GM21737 (cell line): Measurements from ENCODE around the gene SND1.

Source experiments
- ATAC-seq: cut with Tn5 transposase; IDR thresholded peaks from one replicate; pipeline ENCODE4 v1.9.1; 2021; ENCODE audit warnings: mild to moderate bottlenecking, moderate library complexity; ENCODE audit not compliant: unreplicated experiment

SND1 gene

DNA sequence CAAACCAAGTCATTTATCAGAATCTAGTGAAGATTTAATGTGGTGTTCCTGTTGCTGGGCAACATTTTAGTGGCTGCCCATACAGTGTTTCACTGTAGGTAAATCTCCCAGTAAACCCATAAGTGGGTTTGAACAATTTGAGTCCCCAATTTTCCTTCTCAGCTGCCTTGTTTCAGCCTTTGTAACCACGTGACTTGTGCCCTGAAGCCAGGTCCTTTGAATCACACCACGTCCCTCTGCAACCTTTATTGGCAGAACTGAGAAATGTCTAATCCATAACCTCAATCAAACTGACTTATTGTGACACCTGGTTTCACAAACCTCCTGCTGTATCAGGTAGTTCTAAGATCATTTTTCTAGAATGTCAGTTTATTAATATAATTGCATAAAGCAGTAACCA, 30.1 kb downstream of the SND1 start:
- ATAC-seq: no peak

DNA sequence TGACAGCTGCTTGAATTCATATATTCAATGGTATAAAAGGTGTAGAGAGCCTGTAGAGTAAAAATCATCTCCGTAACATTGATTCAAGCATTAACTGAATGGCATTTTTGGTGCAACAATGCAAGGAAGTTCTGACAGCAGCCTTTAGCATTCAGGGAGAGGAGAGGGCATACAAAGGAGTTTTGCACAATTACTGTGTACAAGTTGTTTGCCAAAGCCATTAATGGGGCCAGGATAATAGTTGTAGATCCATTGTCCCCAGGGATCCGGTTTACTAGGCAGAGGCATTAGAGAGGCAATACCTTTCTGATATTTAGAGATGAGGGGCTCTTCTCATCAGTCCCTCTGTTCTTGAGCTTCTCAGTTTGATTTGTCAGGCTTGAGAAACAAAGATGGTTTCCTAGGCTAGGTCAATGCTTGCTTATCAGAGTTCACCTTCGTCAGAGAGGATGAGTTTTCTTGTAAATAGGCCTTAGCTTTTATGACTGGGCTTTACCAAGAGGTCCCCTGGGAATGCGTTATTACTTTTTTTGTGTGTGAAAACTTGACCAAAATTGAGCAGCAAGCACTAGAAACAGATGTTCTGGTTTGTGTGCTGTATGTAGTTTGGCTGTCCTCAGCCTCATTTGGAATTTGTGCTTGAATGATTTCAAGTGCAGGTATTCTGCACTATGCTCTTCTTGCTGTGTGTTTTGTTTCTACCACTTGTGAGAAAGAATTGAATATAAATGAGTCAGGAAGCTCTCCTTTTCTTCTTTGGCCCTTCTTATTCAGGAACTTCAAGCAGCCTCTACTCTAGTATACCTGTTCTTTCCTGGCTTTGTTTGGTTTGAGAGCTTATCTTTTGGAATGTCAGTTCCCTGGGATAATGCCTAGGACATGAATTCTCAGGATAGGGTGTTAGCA, 32.0 kb downstream of the SND1 start:
- ATAC-seq: peak; percentile 74

DNA sequence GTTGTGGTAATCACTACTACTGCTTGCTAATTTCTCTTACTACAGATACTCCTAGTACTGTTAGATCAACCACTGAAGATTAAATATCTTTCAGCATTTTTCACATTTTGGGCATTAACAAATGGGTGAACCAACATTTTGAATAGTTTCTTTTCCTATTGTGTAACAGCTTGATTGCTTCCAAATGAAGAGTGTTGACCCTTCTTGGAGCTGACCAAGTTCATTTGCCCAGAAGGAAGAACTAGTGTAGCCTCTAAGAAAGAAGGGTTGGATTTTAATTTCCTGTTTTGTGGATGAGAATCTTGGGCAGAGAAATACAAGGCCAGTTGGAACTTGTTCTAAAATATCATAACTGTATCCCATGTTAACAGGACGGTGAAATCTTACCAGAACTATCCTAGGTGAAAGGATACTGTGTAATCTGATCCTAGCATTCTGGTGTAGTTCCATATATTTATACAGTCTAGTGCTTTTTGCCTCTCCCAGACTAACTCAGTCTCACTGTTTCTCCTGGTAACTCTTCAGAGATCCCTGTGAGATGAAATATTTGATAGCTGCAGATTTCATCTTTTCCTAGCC, 37.3 kb downstream of the SND1 start:
- no peak for ATAC-seq

DNA sequence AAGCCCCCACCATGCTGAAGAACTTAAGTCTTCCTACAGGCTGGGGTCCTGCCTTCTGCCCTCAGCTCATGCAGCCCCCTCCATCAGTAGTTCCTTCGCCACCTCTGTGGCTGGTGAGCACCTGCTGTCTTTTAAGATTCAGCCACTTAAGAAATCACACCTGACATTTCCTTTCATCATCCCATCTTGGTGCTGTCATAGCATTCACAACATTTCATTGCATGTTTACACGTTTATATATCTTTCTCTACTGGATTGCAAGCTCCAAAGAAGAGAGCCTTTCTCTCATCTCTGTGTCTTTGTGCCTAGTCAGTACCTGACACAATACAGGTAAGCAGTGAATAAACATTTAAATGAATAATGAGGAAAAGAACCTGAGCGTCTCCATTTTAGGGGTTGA, 38.3 kb downstream of the SND1 start:
- no peak for ATAC-seq

DNA sequence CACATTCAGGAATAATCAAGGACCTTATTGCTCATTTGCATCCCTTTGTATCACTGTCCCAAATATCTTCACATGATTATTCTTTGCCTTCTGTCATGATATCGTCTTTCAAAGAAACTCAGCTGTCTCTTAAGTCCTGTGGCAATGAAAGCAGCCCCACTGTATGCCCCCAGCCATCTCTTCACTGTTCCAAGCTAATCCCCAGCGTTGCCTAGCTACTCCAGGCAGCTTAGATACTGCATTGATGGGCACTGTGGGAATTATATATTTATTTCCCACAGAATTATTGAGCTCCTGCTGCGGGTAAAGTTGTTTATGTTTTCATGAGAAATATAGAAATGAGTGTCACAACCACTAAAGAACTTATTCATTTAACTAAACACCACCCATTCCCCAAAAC, 38.8 kb downstream of the SND1 start:
- no peak for ATAC-seq

DNA sequence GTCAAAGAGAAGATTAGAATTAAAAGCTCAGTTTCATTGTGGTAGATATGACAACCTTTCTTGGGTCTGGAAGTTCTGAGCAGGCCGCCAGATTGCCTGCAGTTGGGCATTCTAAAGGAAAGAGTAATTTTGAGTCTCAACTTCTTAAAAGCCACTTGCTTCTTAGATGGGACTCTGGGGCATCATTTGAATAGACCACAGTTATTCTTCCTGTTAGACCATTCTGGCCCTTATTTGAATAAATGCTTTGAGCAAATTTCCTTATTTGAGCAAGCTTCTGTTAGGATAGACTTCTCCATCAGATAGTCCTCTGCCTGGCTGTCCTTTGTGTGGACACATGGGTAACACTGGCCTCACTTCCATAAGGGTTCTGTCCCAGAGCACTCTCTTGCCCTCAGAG, 40.2 kb downstream of the SND1 start:
- no peak for ATAC-seq

DNA sequence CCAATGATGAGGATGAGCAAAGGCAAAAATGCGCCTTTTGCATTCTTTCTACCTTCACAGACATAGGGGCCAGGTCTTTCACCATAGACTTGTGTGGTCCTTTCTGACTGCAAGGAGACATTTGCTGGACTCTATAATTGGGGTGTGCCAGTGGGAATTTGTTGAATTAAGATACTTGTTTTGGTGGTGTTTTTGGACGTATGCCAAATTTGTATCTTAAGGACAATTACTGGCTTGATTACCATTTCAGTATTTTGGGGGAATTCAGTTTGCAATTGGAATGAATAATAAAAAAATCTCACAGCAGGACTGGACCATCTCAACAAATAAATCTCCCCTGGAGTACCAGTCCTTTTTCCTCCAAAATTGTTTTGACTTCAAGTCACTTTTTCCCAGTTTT, 47.9 kb downstream of the SND1 start:
- ATAC-seq: no peak

DNA sequence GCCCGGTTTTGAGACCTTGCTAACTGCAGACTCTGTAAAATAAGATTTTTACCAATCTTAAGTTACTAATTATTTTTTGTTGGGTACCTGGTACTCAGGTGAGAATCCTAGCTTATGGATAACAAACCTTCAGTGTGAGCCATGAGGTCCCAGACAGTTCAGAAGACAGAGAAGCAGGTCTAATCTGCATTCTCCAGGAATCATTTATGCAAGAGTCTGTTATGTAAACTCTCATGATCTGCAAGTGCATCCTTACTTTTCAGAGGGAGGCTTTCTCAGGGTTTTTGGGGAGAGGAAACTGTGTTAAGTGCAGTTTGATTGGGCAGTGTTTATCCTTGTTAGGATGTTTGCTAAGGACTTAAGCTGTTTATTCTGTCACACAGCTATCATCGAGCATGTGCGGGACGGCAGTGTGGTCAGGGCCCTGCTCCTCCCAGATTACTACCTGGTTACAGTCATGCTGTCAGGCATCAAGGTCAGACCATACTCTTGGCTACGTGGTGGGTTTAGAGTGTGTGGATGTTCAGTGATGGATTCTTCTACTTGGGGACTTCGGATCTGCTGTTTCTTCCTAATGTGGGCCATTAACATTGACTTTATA, 50.2 kb downstream of the SND1 start:
- ATAC-seq: no peak

DNA sequence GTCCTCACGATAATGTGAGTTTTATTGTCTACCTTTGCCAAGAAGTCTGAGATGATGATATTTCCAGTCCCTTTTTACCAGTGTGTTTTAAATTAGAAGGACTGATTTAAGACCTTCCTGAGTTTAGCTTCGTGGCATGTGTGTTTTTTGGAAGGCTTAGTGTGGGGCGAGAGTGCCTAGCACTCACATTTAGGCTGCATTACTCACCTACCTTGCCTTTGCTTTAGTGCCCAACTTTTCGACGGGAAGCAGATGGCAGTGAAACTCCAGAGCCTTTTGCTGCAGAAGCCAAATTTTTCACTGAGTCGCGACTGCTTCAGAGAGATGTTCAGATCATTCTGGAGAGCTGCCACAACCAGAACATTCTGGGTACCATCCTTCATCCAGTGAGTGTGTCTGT, 50.9 kb downstream of the SND1 start:
- no peak for ATAC-seq

DNA sequence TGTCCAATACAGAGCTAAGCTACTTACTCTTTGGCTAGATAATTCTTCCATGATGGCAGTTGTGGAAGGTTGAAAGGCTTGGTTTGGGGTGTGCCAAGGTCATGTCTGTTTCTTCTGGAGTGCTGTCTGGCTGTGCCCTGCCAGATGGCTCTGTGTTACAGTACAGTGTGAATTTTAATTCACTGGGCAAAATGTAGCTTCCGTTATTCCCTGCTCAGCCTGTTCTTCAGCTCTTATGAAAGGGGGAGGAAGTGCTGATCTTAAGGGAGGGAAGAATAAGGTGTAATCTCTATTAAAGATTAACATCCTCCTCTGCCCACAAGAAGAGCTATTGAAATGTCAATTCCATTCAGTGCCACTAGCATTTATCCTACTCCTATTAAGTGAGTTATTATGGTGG, 52.2 kb downstream of the SND1 start:
- ATAC-seq: no peak

DNA sequence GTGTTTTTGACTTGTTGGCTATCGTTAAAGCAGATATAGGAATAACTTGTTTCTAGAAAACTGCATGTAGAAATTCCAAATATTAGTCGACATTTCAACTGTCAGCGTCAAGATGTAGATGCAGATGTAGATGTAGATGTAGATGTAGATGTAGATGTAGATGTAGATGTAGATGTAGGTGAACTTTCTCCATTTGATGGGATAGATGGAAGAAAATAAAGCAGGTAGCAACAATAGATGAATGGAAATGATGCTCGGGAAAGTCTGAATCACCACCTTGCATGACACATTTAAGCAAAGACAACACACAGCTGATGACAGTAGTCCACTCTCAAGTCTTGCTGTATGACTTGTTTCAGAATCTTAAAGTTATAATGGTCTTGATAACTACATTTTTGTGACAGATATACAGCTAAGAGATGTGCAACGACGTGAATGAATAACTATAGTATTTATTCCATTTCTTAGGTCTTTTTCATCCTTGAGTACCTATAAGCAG, 53.5 kb downstream of the SND1 start:
- ATAC-seq: no peak

DNA sequence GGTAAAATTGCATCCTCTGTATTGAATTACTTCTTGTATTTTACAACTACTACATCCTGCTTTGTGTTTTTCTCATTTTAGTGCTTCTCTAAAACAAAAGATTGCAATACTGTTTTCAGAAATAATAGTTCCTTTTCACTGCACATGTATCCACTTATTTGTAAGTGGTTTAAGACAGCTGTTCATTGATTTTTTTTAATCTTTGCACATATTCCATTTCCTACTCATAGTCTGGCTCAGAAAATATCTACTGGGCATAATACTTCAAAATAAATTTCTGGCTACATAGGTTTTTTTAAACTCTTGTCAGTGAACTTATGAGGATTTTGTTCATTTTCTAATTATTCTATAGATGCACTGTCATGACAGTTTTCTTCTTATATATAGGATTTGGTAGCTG, 54.8 kb downstream of the SND1 start:
- ATAC-seq: no peak

DNA sequence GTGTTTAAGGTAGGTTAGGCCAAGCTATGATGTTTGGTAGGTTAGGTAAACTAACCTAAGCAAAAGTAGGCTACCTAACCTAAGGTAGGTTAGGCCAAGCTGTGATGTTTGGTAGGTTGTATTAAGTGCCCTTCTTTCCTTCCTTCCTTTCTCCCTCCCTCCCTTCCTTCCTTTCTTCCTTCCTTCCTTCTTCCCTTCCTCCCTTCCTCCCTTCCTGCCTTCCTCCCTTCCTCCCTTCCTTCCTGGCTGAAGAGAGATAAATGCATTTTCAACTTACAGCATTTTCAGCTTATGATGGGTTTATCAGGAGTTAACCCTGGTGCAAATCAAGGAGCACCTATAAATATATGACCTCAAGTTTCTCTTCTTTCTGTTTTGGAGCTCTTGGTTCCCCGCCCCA, 56.2 kb downstream of the SND1 start:
- no peak for ATAC-seq

DNA sequence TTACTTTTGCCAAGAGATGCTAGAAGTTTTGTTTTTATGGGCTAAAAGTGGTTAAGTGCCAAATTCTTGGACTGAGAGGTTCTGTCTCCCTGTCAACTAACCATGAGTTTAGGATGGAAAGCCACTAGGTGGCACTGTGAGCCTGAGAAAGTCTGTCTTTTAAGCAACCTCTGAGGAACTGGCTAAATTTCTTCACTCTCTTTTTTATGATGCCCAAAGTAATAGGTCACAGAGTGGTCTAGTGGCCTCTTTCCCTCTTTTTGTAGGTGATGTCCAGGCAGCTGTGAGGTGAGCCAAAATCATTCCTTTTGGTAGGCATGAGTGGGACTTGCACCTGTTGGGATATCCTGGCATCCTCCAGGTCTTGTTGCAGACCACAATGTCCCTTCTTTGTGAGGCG, 56.8 kb downstream of the SND1 start:
- ATAC-seq: no peak

DNA sequence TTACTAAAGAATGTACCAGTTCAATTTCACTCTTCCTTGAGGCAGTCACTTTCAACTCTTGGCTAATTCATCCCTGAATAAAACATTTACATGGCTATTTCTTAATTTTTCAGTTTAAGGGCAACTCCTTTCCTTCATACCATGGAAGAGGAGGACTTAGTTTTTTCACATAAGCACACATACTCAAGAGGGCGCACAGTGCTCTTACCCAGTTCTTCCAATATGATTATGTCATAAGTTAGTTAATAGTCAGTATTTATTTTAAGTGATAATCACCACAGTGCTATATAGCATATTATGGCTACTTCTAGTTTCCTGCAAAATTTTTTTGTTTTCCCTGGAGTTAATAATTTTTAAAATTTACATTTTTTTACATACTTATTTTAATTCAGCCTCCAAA, 58.6 kb downstream of the SND1 start:
- ATAC-seq: no peak

DNA sequence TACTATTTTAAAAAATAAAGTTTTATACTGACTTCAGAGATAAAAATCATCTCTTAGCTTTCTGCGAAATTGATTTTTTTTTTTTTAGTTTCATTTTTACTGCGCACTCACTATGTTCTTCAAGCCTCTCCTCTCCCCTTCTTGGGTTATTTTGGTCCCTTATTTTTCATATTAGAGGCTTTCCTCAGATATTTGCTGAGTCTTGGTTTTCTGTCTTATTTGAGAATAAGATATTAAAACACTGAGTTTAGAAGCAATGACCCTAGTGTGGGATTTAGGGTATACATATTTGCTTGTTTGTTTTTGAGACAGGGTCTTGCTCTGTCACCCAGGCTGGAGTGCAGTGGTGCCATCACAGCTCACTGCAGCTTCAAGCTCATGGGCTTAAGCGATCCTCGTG, 59.9 kb downstream of the SND1 start:
- ATAC-seq: no peak

DNA sequence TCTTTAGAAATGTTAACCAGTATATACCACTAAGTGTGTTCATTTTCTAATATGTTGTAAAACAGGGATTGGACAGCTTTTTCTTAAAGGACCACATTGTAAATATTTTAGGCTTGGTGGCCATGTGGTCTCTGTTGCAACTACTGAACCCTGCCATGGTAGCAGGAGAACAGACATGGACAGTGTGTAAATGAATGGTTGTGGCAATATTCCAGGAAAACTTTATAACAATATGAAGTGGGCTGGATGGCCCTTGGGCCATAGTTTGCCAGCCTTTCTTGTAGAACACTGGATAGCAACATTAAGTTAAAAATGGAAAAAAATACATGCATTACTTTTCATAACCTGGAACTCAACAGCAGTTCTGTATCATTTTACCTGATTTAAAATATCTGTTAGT, 61.0 kb downstream of the SND1 start:
- no peak for ATAC-seq

DNA sequence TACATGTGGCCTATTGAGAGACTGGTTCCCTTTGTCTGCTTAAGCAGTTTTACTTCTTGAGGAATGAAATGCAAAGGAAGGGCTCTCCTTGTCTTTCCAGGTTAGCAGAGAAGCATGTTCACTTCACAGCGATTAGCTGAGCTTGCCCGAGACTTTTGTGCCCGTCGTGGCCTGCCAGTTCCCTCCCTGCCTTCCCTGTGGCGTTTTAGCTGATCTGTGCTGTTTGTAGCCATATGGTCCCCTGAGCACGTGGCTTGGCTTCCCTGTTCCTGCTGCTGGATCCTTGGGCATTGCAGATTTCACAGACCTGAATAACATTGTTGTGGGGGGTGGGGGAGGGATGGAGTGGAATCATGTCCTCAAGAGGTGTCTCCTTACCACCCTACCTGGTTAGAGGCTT, 61.8 kb downstream of the SND1 start:
- no peak for ATAC-seq

DNA sequence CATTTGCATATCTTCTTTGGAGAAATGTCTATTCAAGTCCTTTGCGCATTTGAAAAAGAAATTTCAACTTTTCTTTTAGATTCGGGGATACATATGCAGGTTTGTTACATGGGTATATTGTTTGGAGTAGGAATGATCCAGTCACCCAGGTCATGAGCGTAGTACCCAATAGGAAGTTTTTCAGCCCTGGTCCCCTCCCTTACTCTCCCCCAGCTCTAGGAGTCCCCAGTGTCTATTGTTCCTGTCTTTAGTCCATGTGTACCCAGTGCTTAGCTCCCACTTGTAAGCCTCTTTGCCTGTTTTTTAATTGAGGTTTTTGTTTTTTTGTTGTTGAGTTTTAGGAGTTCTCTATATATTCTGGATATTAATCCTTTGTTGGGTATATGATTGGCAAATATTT, 63.3 kb downstream of the SND1 start:
- ATAC-seq: no peak

DNA sequence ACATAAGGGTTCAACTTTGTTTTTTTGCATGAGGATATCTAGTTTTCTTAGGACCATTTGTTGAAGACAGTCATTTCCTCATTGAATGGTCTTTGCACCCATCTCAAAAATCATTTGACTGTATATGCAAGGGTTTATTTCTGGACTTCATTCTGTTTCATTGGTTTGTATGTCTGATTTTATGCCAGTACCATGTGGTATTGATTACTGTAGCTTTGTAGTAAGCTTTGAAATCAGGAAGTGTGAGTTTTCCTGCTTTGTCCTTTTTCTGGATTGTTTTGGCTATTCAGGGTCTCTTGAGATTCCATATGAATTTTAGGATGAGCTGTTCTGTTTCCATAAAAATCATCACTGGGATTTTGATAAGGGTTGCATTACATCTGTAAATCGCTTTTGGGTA, 63.9 kb downstream of the SND1 start:
- no peak for ATAC-seq

DNA sequence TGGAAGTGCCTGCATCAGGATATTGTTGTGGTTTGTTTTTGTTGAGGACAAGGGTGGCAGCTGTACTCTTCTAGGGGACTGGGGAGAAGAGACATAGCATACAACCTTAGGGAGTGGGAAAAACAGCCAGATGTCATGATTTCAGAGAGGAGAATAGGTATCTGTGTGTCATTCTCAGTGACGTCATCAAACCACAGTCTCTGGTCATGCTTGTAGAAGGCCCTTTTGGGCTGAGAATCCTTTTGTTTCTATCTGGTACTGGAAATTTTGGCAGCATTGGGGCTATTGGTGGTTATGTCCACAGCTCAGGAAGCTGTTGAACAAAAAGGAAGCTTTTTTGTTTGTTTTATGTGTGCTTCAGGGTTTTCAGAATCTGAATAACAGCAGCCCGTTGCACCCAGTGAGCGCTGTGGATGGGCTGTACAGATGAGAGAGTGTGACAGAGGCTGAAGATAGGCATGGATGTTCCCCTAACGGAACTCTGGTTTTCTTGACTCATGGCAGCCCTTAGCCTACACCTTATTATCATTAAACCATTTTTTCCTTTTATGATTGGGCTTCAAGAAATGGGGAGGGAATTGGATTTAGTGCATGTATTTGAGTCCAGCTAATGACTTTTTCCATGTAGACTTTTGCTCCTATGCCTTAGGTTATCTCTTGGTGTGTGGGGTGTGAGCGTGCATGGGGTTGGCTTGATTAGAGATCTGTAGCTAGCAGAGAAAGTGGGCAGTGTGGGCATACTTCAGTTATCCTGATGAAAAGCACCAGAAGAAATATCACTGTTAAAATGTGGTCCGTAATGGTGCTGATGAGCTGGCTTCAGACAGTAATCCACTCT, 65.7 kb downstream of the SND1 start:
- no peak for ATAC-seq
